ENCODE data around the gene DENND6B. TPM values are rescaled to one million over a fixed set of nuclear protein-coding genes. Genes with fewer than 3 reads are reported as not detected.
A peak's percentile ranks its signal among the peaks of the same experiment; 100 is the strongest.

Gene DENND6B
- total RNA-seq, 1 experiment from 2014 or later: 11.0 TPM

GRCh38 chr22:50308986-50309600 is 17.7 kb downstream of the DENND6B start:
- BruUV-seq (replicated peaks): no TSS peak
- no peaks in the 10 kb centered on the region for H3K36me3 ChIP-seq (ENCODE audit: control insufficient read depth in 1 of 2, insufficient read depth in 2 of 2, low read length in 2 of 2)
- H3K27ac ChIP-seq (ENCODE audit: low read depth, low read length): peak overlapping the region; percentile 43; the same call in 1 of the 2 replicates
- intact Hi-C loops (cut with micrococcal nuclease): no loop called here
- no peaks in the 10 kb centered on the region for H3K9me2 ChIP-seq (ENCODE audit: insufficient read depth)
- no peaks in the 10 kb centered on the region for H3K9me3 ChIP-seq (ENCODE audit: control insufficient read depth in 1 of 2, insufficient read depth in 1 of 2, low read depth in 1 of 2, low read length in 2 of 2)
- peaks cover 29% of the 10 kb centered on the region for H3K79me2 ChIP-seq (ENCODE audit: insufficient read depth, low read length)
- no peak overlapping the region for H2AFZ ChIP-seq (ENCODE audit: low read depth, low read length, poor library complexity, severe bottlenecking)
- no peaks in the 10 kb centered on the region for H4K20me1 ChIP-seq (ENCODE audit: insufficient read depth)
- TF ChIP-seq SIN3A (IDR thresholded peaks at IDR 0.05; ENCODE audit: low read depth) (no peak), POLR2AphosphoS5 (IDR thresholded peaks at IDR 0.05; ENCODE audit: low read depth, low read length) (no peak), EZH2 (IDR thresholded peaks at IDR 0.05) (no peak), ZBTB33 (IDR thresholded peaks at IDR 0.05; ENCODE audit: extremely low read depth, insufficient replicate concordance, low read length) (no peak), CEBPB (IDR thresholded peaks at IDR 0.05; ENCODE audit: low read depth) (no peak), CBX3 (IDR thresholded peaks at IDR 0.05; ENCODE audit: low read depth) (no peak)
- H3K4me1 ChIP-seq (ENCODE audit: control insufficient read depth in 1 of 2, insufficient read depth in 2 of 2, low read length in 2 of 2): peaks cover 19 to 41% of the 10 kb centered on the region in 2 experiments
- ChIA-PET CTCF (no interaction called here), POLR2A (no interaction called here), RAD21 (ENCODE audit: low non-redundant PET in 1 of 2, low total read pairs in 2 of 2, uncharacterized antibody in 2 of 2, unreplicated experiment in 2 of 2) (no interaction called here)
- no peak overlapping the region for H3K4me2 ChIP-seq (ENCODE audit: low read length)
- H3K27me3 ChIP-seq (ENCODE audit: insufficient read depth, low read length): no peaks in the 10 kb centered on the region
- no peak for ATAC-seq
- no peak overlapping the region for H3K9ac ChIP-seq (ENCODE audit: low read length)
- DNase-seq (ENCODE audit: low read depth, low spot score): no peak
- no peak overlapping the region for H3K4me3 ChIP-seq (replicated peaks in 1 of 2; ENCODE audit: low read depth in 1 of 2, low read length in 2 of 2)

GRCh38 chr22:50308597-50308935 is 18.2 kb downstream of the DENND6B start:
- RAD21 ChIA-PET (ENCODE audit: low non-redundant PET in 1 of 2, low total read pairs in 2 of 2, uncharacterized antibody in 2 of 2, unreplicated experiment in 2 of 2): no interaction called here
- Histone ChIP-seq H3K4me3 (replicated peaks in 1 of 2; ENCODE audit: low read depth in 1 of 2, low read length in 2 of 2) (no peak overlapping the region), H3K9me3 (ENCODE audit: control insufficient read depth in 1 of 2, insufficient read depth in 1 of 2, low read depth in 1 of 2, low read length in 2 of 2) (no peaks in the 10 kb centered on the region), H3K79me2 (ENCODE audit: insufficient read depth, low read length) (peaks cover 34% of the 10 kb centered on the region), H3K27me3 (ENCODE audit: insufficient read depth, low read length) (no peaks in the 10 kb centered on the region), H2AFZ (ENCODE audit: low read depth, low read length, poor library complexity, severe bottlenecking) (no peak overlapping the region), H3K9ac (ENCODE audit: low read length) (no peak overlapping the region), H3K9me2 (ENCODE audit: insufficient read depth) (no peaks in the 10 kb centered on the region), H3K4me2 (ENCODE audit: low read length) (peak overlapping the region; percentile 45; the same call in 1 of the 2 replicates), H4K20me1 (ENCODE audit: insufficient read depth) (no peaks in the 10 kb centered on the region), H3K36me3 (ENCODE audit: control insufficient read depth in 1 of 2, insufficient read depth in 2 of 2, low read length in 2 of 2) (no peaks in the 10 kb centered on the region), H3K27ac (ENCODE audit: low read depth, low read length) (peak overlapping the region; percentile 43; the same call in 1 of the 2 replicates), H3K4me1 (ENCODE audit: control insufficient read depth in 1 of 2, insufficient read depth in 2 of 2, low read length in 2 of 2) (peaks cover 25 to 43% of the 10 kb centered on the region in 2 experiments)
- POLR2A ChIA-PET: no interaction called here
- ATAC-seq: no peak
- BruUV-seq (replicated peaks): no TSS peak
- CTCF ChIA-PET: no interaction called here
- no peak for TF ChIP-seq FOSL1 (IDR thresholded peaks at IDR 0.05; ENCODE audit: low read depth)
- TF ChIP-seq ELF1 (IDR thresholded peaks at IDR 0.05; ENCODE audit: borderline replicate concordance, low read depth): no peak
- no peak for TF ChIP-seq EZH2 (IDR thresholded peaks at IDR 0.05)
- no peak for TF ChIP-seq EZH2phosphoT487 (IDR thresholded peaks at IDR 0.05; ENCODE audit: borderline replicate concordance)
- TF ChIP-seq POLR2A (IDR thresholded peaks at IDR 0.05; ENCODE audit: borderline replicate concordance, extremely low read depth, insufficient read depth, insufficient read length): no peak
- TF ChIP-seq SP1 (IDR thresholded peaks at IDR 0.05; ENCODE audit: low read depth): no peak
- TF ChIP-seq CTCF (IDR thresholded peaks at IDR 0.05 in 2 of 3, conservative IDR thresholded peaks at IDR 0.05 in 1 of 3; ENCODE audit: borderline replicate concordance in 1 of 3, insufficient read depth in 1 of 3, low read depth in 2 of 3, low read length in 2 of 3): no peak
- TF ChIP-seq ZNF274 (IDR thresholded peaks at IDR 0.05; ENCODE audit: low read depth, low read length): no peak
- no peak for TF ChIP-seq TCF7L2 (IDR thresholded peaks at IDR 0.05; ENCODE audit: borderline replicate concordance, extremely low read depth, insufficient read depth, insufficient read length)
- intact Hi-C loops (cut with micrococcal nuclease): no loop called here
- DNase-seq (ENCODE audit: low read depth, low spot score): no peak
